HG02973 (cell line): Measurements from ENCODE around the gene TFPI2.
A peak's percentile ranks its signal among the peaks of the same experiment; 100 is the strongest.

Experiments used
- ATAC-seq: cut with Tn5 transposase; IDR thresholded peaks from one replicate; pipeline ENCODE4 v1.9.1; 2021; ENCODE audit warnings: moderate library complexity; ENCODE audit not compliant: unreplicated experiment

The TFPI2 gene

DNA sequence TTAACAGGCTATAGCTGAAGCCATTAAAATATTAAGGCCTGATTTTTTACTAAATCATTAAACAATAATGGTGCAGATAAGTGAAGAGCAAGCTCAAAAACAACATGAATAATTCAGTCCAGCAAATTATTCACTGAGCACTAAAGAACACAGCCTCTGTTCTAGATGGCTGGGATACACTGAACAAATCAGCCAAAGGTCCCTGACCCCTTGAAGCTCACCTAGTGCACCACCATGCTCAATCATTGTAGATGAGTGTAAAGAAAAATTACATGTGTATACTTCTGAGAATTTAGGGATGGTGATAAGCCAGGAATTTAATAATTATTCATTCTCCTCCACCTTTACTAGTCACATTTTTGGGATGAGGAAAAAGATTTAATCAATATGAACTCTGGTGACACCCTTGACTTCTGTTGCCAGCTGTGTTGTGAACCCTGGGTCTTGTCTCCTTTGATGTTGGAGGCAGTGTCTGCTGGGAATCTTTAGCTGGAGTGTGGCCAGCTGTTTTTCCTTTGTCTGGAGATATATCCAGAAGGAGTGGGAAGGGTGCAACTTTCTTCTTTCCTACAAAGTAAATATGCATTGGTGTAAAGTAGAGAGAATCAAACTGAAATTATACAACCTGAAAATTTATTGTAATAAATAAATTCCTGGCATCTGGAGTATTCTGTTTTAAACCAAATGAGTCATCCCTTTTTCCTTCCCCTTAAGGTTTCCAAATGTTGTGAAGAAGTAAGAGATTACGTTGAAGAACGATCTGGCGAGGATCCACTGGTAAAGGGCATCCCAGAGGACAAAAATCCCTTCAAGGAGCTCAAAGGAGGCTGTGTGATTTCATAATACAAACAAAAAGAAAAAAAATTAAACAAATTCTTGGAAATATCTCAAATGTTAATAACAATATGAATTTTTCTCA lies 19.8 kb upstream of the TFPI2 start:
- ATAC-seq = no peak

DNA sequence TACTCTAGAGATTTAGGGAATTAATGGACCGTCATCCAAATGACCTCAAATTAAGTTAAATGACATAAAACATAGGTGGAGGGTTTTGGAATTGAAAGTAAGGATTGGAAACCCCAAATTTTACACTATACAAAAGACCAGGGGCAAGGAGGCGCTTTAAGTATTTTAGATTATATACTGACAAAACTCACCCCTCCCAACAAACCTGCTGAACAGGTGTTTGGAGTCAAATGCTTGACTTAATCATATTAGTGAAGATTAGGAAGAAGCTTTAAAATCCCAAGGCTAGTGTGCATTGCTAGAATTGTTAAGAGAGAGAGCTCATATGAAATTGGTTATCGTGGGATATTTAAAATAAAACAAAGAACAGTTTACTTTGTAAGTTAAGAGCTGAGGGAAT lies 15.7 kb upstream of the TFPI2 start, which contains the start of gene GNGT1:
TSS of gene GNGT1 (plus strand) at position 301 of the 400 bp plus-strand sequence. CDS start 180 bp downstream, outside the sequence.
- no peak for ATAC-seq

DNA sequence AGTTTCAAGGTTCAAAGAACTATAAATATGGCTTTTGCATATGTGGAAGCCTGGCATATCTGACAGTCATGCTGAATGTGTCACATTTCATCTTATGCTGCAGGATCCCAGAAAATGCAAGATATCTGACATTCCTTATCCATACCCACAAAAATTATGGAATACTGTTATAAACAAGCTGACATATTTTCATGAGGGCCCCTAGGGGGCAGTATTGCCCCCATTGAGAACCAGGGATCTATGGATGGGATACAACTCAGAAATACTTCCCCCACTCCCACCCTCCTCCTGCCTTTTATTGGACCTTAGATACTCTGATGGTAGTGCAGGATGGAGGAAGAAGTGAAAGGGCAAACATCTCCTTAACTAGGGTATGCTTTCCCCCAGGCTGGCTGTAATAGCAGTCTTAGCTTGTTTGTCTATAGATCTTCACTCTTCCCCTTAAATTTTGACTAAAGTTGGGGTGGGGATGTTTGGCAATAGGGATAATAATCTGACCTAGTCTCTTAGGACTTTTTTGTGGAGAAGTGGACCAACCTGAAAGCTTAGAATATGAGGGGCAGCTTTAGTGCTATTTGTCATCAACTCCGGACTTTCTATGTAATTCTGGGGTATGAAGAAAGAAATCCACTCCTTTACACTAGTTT lies 12.3 kb upstream of the TFPI2 start:
- no peak for ATAC-seq

DNA sequence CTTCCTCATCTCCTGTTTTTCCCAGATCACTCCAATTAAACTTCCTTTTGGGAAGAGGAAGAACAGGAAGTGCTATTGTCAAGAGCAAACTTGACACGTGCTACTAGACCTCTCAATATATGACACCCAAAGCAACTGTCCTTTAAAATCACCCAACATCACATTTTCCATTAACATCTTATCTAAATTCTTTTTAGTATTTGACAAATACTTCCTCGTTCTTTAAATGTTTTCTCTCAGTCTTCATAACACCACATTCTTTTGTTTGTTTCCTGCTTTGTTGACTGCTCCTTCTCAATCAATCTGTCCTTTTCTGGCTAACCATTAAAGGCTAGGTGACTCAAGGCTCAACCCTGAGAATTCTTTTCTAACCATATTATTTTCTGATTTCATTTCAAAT lies 7.1 kb upstream of the TFPI2 start:
- ATAC-seq = no peak

DNA sequence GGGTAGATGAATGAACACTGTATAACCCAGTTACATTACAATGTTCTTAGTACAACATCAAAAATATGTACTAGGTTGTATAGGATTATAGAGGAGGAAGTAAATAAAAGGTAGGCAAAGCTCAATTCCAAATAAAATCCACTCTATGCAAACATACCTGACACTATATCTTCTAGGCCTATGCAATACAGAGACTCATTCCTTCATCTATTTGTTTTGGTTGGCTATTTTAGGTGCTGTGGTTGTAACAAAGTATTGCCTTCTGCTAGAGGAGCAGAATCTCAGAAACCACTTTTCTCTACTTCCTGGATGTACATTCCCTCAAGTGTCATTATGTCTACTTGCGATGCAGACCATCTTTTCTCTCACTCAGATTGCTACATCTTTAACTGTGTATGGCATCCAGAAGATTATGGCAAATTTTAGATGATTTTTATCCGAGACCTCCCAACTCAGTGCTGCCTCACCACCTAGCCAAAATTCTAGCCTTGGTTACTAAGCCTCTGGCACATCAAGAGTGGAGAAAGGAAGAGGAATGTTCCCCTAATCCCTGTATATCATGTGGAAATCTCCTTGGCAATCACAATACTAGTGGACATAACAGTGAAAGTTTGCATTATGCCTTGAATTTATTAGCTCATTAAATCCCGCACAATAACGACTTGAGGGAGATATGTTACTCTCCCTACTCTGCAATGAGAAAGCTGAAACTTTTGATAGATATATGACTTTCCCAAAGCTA lies 5.5 kb upstream of the TFPI2 start:
- no peak for ATAC-seq

DNA sequence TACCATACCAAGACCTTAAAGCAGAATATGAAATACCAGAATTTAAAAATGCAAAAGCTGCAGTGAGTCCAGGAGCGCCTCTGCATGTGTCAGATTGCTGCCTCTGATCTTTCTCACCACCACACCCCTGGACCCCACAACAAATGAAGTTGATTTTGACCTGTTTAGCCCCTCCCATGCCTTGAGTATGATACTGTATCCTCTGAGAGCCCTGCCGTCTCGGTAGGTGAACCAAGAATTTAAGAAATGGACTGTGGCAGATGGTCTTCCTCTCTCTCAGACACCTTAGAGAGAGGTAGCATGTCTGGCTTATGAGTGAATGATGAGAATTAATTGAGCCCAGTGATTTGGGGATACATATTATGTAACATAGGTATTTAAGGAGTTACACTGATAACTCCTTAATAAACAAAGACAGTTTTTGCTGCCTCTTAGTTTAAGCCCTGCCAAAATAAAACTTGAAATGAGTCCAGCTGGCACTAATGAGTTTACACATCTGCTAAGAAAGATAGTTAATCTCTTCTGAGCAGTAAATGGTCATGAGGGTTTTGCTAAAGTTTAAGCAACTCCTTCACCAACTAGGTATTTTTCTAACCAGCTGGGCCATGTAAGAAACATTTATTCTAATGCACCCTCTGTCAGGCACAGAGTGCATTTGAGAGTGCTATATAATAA lies 4.5 kb upstream of the TFPI2 start:
- ATAC-seq = no peak

DNA sequence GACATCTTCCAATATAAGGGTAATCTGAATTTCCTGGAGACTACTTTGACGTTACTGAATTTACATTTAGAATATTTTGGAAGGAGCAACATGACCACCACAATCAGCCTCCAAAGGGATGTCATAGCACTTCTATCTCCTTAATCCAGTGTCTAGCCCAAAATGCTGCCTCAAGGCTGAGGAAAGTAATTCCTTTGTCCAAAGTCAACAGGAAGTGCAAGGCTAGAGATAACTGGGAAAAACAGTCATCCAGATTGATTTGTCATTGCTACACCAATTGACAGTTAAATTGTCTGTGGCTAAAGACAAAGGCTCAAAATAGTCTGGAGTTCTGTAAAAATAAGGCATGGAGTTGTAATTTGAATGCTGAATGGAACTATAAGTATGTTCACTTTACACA lies 3.9 kb upstream of the TFPI2 start:
- no peak for ATAC-seq

DNA sequence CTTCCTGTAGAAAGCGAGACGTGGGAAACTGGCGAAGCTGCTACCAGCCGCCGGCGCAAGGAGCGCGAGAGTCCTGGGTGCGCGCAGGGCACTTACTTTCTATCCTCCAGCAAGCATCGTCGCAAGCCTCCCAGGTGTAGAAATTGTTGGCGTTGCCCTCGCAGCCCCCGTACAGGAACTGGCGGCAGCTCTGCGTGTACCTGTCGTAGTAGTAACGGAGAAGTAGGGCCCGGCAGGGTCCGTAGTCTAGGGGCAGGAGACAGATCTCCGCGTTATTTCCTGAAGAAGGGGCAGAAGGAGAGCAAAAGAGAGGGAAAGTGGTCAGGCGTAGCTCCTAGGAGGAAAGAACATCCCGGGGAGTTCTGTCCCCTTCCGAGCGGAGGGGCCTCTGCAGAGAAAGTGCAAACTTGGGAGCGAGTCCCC lies 501 bp downstream of the TFPI2 start:
- peak; percentile 46 for ATAC-seq

DNA sequence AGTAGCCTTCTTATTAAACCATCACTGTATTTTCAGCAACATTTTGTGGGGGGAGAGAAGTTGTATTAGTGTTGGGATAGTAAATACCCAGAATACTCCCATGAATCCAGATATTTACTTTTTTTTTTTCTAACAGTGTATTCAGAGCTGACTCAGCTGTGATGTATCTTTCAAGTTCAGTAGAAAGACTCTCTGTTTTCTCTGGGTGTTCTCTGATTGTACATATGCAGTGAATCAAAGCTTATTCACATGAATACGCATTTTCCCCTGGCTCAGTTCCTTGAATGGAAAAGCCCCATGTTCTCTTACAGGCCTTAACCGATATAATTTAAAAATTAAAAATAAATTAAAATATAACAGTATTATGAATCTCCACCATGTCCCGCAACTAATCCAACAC lies 1.3 kb downstream of the TFPI2 start:
- ATAC-seq = no peak

DNA sequence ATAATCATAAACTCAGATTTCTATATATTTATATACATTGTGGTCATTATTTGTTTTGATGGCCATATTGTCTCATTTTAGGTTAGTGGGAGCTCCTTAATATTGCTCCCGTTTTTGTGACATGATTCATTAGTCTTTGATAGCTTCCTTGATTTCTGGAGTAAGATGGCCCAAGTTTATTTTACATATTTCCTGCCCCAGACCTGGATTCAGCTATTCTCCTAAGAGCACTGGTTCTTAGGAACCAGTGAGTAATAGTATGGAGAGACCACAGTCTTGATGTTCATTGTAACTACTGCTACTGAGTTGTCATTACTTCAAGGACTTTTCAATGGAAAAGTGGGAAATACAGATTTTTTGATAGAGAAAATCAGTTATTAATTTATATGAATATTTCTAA lies 6.0 kb downstream of the TFPI2 start:
- ATAC-seq = no peak

DNA sequence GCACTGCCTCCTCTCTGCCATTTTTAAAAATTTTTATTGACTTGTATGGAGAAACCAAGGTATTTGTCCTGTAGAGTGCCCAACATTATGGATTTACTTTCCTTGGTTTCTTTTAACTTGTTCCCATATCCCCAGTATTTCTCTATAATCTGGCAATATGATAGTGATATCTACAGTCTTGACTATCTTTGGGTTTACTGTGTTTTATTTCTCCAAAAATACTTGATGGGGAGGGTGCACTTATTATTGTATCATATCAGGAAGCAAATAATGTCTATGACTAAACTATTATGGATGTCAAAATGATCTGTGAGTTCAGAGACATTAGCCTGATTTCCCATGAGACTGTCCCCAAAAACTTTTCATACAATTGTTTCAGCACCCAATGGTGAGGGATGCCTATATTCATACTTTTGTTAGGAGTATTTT lies 6.6 kb downstream of the TFPI2 start:
- no peak for ATAC-seq

DNA sequence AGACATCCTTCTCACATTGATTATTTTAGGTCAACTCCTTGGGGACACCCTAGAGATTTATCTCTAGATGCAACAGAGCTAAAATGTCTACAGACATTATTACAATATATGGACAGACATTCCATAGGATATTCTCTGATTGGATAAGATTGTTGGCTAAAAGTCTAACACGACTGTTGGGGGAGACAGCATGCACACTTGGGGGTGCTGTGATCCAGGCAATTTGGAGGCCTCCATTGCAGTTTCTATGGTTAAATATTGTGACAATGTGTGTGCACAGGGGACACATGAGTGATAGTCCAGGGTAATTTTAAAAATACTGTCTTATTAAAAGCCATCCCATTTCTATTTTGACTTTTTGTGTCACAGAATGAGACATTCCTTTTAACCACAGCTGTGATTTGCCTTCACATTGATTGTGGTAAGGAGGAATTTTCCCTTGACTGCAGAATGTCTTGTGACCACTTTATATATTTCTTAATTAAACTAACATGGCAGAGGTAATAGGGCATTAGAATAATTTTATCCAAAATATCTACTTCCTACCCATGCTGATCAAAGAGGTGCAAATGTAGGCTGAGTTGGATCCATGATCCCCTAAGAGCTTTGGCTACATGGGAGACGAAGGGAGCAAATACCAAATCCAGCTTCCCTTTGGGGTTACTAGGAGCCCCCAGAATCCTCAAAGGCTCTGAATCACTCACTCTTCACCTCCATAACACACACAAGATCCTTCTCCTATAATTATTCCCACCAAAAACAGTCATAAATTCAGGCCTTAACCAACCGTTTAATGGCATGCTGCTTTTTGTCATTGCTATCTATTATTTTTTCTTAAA lies 7.3 kb downstream of the TFPI2 start:
- no peak for ATAC-seq

DNA sequence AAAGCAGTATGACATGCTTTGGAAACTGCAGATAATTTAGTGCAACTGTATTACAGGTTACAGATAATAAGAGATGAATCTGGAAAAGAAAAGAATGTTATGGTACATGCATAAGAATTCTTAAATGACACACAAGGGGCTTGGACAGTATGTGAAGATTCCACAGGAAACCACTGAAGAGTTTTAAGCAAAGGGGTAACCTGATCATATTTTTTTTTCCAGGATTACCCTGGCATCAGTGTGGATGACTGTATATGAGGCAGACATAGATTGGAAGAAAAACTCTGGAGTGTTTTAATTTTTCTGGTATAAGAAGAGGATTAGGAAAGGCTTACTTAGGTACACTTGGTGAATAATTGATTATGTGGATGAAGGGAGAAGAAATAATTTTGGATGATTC lies 8.1 kb downstream of the TFPI2 start:
- no peak for ATAC-seq

DNA sequence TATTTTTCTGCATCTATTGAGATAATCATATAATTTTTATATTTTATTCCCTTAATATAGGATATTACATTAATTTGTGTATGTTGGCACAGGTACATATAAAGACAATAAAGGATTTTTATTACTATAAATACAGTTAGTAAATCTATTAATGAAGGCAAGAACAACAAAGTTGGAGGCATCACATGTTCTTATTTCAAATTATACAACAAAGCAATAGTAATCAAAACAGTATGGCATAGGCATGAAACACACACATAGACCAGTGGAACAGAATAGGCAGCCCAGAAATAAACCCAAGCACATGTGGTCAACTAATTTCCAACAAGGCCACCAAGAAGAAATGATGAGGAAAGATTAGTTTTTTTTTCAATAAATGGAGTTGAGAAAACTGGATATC lies 11.2 kb downstream of the TFPI2 start:
- ATAC-seq = no peak

DNA sequence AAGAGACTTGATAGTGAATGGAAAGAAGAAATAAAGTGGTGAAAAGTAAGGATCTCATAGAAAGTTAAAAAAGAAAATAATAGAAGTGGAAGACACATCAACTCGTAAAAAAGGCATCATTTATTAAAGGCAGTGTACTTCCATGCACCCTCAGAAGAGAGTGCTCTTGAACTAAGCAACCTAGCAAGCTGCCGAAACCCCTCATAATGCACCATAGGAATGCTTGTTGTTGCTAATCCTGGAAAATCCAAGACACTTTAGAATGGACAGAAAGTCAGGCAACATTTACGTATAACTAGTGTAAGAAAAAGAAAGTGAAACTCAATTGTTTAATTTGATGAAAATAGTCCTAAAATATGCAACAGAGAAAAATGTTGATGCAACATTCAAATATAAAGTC lies 12.8 kb downstream of the TFPI2 start:
- no peak for ATAC-seq

DNA sequence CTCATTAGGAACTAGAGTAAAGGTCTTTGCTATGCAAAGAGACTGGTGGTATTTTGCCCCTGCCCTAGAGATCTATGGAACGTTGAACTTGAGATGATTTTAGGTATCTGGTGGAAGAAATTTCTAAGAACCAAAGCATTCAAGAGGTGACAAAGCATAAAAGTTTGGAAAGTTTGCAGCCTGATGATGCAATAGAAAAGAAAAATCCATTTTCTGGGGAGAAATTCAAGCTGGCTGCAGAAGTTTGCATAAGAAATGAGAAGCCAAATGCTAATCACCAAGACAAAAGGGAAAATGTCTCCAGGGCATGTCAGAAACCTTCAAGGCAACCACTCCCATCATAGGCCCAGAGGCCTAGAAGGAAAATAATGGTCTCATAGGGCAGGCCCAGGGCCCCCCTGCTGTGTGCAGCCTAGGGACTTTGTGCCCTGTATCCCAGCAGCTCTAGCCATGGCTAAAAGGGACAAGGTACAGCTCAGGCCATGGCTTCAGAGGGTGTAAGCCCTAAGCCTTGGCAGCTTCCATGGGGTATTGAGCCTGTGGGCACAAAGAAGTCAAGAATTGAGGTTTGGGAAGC lies 16.5 kb downstream of the TFPI2 start:
- ATAC-seq = no peak

DNA sequence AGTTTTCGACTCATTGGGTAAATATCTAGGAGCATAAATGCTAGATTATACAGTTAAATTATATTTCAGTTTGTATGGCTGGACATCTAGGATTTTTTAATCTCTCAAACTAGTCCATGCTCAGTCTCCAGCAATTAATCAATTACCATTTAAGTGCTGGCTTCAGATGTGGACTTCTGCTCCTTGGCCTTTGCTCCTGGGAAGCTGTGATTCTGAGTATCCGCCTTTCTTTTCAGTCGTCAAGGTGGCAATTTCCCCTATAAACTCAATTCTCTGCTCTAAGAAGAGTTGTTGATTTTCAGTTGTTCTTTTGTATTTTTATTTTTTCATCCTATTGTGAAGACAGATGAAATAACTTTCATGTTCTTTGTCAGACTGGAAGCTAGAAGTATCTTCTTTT lies 23.7 kb downstream of the TFPI2 start:
- ATAC-seq = no peak

DNA sequence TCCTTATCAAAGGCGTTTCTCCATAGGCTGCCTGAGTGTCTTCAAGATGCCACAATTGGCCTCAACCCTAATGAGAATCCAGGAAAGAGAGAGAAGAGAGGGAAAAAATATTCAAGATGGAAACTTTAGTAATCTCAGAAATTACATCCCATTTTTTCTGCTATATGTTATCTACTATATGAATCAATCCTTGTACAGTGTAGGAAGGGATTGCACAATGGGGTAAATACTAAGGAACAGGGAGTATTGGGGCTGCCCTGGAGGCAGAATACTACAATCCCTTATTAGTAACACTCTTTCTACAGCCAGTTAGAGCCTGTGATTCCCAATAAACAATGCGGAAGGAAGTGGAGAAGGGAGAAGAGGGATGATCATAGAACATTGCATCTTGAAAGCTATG lies 27.9 kb downstream of the TFPI2 start:
- ATAC-seq = no peak

DNA sequence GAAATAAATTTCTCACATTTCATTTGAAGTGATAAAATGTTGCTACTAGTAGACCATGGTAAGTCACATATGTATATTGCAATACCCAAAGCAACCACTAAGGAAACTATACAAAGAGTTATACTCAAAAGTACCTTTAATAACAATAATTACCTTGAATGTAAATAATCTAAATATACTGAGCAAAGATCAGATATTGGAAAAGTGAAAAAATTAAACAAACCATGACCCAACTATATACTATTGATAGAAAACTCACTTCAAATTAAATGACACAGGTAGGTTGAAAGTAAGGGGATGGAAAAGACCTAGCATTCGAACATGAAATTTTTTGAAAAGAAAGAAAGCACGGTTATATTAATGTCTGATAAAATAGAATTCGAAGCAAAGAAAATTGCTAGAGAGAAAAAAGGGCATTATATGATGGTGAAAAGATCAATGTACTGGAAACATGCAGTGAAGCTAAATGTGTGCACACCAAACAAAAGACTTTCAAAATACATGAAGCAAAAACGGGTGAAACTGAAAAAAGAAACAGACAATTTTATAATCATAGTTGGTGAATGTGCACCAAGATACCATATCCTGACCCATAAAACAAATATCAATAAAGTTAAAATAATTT lies 29.1 kb downstream of the TFPI2 start:
- ATAC-seq = no peak
